HG02938 (cell line): Measurements from ENCODE around the gene OSTC.
A peak's percentile ranks its signal among the peaks of the same experiment; 100 is the strongest.

Experiments used
- ATAC-seq: cut with Tn5 transposase; IDR thresholded peaks from one replicate; pipeline ENCODE4 v1.9.1; 2021; ENCODE audit warnings: mild to moderate bottlenecking, moderate library complexity; ENCODE audit not compliant: unreplicated experiment

The OSTC gene

GRCh38 chr4:108644237-108644636 lies 6.2 kb upstream of the OSTC start:
- no peak for ATAC-seq

GRCh38 chr4:108646706-108647105 lies 3.7 kb upstream of the OSTC start:
- no peak for ATAC-seq

- peak; percentile 3 for ATAC-seq
These were observed 562 bp upstream of the OSTC start for GRCh38 chr4:108649863-108650211.

- ATAC-seq: no peak
These were observed 804 bp downstream of the OSTC start for GRCh38 chr4:108651014-108651791.

- no peak for ATAC-seq
These were observed 12.2 kb downstream of the OSTC start for GRCh38 chr4:108662629-108663028.

- no peak for ATAC-seq
These were observed 24.1 kb downstream of the OSTC start for GRCh38 chr4:108674356-108674977.

GRCh38 chr4:108681321-108681809 lies 31.0 kb downstream of the OSTC start:
- no peak for ATAC-seq

- ATAC-seq: no peak
These were observed 33.1 kb downstream of the OSTC start for GRCh38 chr4:108683479-108683878.

GRCh38 chr4:108685036-108685686 lies 34.8 kb downstream of the OSTC start:
- ATAC-seq: no peak

- no peak for ATAC-seq
These were observed 40.3 kb downstream of the OSTC start for GRCh38 chr4:108690738-108691137.

- ATAC-seq: no peak
These were observed 42.8 kb downstream of the OSTC start for GRCh38 chr4:108693211-108693610.

GRCh38 chr4:108693819-108694218 lies 43.4 kb downstream of the OSTC start:
- no peak for ATAC-seq

GRCh38 chr4:108694423-108694822 lies 44.0 kb downstream of the OSTC start:
- no peak for ATAC-seq

- ATAC-seq: no peak
These were observed 44.7 kb downstream of the OSTC start for GRCh38 chr4:108695062-108695461.

- ATAC-seq: no peak
These were observed 45.8 kb downstream of the OSTC start for GRCh38 chr4:108696160-108696559.

GRCh38 chr4:108700081-108700757 lies 49.8 kb downstream of the OSTC start:
- ATAC-seq: no peak

- no peak for ATAC-seq
These were observed 52.6 kb downstream of the OSTC start for GRCh38 chr4:108702960-108703359.

- ATAC-seq: no peak
These were observed 53.0 kb downstream of the OSTC start for GRCh38 chr4:108703370-108703769.

- ATAC-seq: no peak
These were observed 53.6 kb downstream of the OSTC start for GRCh38 chr4:108703966-108704365.

- no peak for ATAC-seq
These were observed 55.9 kb downstream of the OSTC start for GRCh38 chr4:108706289-108706688.

GRCh38 chr4:108709234-108709633 lies 58.8 kb downstream of the OSTC start:
- no peak for ATAC-seq
